Measurements from ENCODE around the gene SLC39A11.
"Not testable (repeated sequence)": the region's sequence is repeated elsewhere in the genome, so short reads cannot be mapped to it uniquely, and the experiment has no call there.

The SLC39A11 gene

GRCh38 chr17:72662827-72663190 is 429.7 kb downstream of the SLC39A11 start:
- no peak for DNase-seq

- DNase-seq: no peak
Measured at GRCh38 chr17:72661945-72662826, 430.3 kb downstream of the SLC39A11 start.

DNA sequence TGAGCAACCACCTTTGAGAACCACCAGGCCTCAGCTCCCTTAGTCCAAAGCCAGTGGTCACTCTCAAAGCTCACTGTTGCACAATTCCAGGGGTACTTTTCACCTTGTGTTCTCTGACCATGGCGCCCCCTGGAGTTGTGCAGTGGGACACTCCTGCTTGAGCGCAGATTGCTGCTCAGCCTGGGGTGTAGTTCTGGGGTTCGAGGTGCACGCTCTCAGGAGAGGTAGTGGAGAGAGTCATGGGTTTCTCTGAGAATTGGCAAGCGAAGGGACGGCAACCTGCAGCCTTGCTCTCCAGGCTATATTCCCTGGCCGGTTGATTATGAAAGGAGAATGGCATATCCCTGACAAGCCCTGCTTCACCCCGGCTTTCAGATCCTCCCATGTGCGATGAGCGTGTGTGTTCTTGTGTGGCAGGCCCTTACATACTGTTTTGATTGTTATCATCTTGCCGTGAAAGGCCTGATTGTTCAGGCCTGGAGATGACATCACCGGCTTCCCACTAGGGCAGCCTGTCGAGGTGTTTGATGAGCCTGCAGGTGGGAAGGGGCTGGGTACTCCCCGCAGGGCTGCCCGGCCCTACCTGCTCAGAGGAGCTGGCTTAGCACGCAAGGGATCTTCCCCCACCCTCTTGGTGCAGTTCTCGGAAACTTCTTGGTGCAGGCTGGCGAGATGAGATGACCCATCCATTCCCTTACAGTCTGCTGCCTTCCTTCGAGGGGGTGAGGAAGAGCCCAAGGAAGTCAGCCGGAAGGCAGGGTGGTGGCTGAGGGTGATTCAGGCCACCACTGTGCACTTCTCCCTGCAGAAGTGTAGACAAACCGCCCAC is 431.2 kb downstream of the SLC39A11 start:
- no peak for DNase-seq

DNA sequence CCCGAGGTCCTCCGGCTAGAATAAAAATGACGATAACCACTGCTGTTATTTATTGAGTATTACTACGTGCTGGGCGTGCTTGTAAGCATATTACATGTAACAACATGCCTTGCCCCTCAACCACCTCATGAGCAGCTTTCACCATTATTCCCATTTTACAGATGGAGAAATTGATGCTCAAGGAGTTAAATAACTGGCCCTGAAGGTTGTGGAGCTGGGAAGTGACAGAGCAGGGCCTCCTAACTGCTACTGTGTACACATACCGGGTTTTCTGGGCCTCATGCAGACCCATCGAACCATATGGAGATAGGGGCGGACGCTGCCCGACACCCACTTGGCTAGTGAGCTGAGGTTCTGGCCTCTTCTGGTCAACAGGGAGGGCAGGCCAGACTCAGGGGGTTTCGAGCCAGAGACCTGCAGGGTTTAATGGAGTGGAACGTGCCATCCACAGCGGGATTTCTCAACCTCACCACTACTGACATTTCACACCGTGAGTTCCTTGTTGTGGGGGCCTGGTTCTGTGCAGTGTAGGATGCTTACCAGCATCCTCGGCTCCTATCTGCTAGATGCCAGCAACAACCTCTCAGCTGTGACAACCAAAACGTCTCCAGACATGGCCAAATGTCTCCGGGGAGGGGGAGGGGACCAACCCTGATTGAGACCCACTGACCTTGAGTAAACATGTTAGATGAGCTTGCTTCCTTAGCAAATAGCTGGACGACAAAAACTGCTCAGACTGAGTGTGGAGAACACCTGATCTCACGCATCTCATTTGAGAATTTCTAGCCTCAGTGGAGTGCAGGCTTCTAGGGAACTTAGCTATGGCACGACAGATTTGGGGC is 432.0 kb downstream of the SLC39A11 start:
- DNase-seq: no peak

GRCh38 chr17:72659811-72660210 is 432.7 kb downstream of the SLC39A11 start:
- DNase-seq: no peak

DNA sequence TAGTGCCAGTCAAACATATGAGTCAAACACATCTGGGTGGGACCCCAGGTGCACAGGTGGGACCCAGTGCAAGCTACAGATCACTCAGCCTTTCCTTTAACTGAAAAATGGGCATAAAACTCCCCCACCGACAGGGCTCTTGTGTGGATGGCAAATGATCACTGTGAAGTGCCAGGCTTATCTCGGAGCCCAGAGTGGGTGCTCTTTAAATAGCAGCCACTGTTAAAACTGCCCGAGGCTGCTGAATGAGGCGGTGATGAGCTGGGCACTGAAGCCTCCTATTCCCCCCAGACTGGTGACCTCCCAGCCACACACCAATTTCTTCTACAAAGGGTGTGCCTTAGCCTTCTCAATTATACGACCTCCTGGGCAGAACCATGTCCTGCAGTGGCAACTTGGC is 433.8 kb downstream of the SLC39A11 start:
- no peak for DNase-seq

DNA sequence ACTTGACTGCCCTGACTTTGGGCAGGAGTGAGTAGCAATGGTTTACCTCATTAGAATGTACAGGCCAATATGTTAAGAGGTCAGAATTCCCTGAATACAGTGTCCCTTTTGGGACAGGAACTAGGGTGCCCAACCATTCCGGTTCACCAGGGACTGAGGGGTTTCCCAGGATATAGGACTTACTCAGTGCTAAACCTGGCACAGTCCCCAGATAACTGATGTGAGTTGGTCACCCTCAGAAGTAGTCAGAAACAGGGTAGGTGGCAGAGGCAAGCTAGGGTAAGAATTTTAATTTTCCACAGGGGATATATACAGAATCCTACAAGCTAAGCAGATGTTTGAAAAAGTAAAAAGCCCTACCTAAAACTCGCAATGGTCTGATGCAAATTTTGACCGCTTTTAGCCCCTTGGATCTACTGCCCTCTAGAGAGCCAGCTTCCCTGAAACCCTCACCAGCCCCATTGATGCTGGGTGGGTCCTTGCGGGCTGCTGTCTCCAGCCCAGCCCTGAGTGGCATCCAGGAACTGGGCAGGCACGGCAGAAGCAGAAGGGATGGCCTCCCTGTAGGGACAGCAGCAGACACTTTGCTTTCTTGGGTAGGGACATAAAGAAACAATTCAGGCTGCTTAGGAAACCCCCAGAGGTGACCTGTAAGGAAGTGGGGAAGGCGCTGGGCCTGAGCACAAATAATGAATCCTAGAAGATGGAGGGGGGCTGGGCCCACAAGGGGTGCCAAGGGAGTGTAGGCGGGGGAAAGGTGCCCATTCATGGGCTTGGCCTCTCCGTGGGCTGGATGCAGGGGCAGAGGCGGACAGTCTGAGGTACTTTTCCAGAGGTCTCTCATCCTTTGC is 434.8 kb downstream of the SLC39A11 start:
- DNase-seq: no peak

- DNase-seq: no peak
Measured at GRCh38 chr17:72656130-72656763, 436.2 kb downstream of the SLC39A11 start.

GRCh38 chr17:72654706-72655105 is 437.8 kb downstream of the SLC39A11 start:
- no peak for DNase-seq

GRCh38 chr17:72651988-72652387 is 440.5 kb downstream of the SLC39A11 start:
- DNase-seq: no peak

DNA sequence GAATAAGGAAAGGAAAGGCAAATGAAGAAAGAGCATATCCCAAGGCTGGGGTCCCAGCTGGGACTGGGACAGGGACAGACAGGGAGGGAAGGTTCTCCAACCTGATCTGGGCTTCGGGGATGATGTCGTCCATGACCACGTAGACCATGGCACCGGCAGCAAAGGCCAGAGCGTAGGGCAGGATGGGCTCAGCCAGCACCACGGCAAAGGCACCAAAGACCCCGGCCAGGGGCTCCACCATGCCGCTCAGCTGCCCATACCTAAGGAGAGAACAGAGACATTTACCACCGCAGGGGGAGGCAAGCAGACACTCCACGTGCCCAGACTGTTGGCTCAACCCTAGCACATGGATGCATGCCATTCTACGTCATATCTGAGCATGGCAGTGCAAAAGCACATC is 443.8 kb downstream of the SLC39A11 start:
- DNase-seq: no peak

DNA sequence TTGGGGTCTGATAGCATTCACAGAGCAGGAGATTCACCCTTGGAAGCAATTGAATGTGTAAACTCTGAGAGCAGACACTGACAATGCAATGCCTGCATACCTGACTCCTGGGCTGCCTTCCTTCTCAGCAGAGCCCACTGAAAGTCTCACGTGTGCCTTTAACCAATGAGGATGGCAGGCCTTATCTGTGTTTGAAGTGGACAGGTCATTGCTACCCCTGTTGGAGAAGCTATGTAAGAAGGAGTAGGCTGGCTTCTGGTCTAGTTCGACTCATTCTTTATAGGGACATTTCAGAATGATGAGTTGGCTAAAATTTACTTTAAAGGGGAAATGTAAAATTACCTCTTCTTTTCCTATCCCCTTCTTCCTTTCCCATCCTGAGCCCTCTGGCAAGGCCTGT is 446.3 kb downstream of the SLC39A11 start:
- no peak for DNase-seq

DNA sequence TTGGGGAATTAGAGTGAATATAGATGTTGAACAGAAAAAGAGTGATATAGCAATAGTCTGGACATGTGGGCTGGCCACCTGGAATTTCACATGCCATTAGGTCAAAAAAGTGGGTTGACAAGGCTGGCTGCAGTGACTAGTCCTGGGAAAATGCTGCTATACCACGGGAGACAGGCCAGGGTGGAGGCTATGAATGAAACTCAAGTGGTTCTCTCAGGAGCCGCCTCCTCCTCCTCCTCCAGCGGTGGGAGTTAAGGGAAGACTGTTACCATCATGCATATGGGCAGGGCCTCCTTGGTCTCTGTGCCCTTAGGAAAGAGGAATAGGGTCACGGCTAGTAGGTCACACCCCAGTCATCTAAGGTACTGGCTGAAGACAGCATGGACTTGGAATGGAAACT is 448.0 kb downstream of the SLC39A11 start:
- no peak for DNase-seq

- DNase-seq: no peak
Measured at GRCh38 chr17:72643575-72644216, 448.8 kb downstream of the SLC39A11 start.

- no peak for DNase-seq
Measured at GRCh38 chr17:72642720-72643119, 449.8 kb downstream of the SLC39A11 start.

DNA sequence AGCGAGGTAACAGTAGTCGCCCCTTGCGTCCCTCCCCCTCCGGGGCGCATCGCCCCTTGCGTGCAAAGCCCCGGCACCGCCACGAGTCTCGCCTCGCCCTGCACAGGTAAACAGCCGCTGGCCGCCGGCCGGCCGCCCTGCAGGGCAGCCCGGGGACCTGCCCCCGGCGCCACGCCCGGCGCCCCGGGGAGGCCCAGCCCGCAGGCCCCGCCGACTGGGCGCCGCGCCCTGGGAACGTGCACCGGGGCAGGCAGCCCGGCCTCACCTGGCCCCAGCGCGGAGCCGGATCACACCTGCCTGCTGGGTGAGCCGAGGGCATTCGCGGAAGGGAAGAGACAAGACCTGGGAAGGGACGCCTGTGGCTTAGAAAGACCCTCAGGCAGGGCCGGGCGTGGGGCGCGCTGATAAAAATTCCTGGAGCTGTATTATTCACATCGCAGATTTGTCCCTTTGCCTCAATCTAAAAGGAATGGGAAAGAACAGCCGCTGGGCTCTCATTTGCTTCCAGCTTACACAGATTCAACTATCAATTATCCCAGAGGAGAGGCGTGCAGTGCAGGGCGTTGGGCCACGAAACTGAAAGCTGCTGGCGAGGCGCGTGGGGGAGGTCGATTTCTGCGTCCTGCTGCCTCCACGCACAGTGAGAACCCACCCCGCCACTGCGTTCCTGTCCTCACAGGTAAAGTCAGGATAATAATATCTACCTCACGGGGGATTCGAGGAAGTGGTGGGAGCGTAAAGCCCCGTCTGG is 451.9 kb downstream of the SLC39A11 start:
- DNase-seq: no peak

DNA sequence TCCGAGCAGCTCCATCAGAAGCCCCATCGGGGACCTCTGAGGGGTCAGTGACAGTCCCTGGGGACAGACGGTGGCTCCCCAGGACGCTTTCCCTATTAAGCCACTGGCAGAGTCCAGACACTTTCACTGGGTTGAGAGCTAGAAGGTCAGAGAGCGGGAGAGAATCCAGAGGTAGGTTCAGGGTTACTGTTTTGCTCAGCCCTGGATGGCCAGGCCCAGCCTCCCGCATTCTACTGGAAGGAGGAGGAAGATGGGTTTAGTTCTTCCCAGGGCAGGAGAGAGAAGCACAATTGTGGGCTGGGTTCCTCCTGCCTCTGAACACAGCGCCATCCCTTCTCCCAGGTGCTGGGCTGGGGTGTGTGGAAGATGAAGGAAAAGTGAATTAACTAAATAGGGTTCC is 452.8 kb downstream of the SLC39A11 start:
- DNase-seq: no peak

DNA sequence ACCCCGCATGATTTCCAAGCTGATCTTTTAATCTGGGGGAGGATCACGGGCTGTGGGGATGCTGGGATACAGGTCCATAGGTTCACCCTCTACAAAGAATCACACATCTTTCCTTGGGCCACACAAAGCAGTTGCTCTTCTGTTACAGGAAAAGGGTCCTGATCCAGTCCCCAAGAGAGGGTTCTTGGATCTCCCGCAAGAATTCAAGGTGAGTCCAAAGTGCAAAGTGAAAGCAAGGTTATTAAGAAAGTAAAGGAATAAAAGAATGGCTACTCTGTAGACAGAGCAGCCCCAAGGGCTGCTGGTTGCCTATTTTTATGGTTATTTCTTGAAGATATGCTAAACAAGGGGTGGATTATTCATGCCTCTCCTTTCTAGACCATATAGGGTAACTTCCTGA is 453.6 kb downstream of the SLC39A11 start:
- DNase-seq: not testable (repeated sequence)

- DNase-seq: no peak
Measured at GRCh38 chr17:72635034-72635635, 457.4 kb downstream of the SLC39A11 start.

- DNase-seq: no peak
Measured at GRCh38 chr17:72634621-72635020, 457.9 kb downstream of the SLC39A11 start.
